ENCODE measurements around the gene KCNIP4. TPM values are rescaled to one million over a fixed set of nuclear protein-coding genes. Genes with fewer than 3 reads are reported as not detected.

Gene KCNIP4
- total RNA-seq, 1 experiment from 2014 or later, result not detected

- Histone ChIP-seq H3K27me3 (replicated peaks) (no peaks in the 10 kb centered on the region), H3K9me3 (replicated peaks) (no peaks in the 10 kb centered on the region), H3K4me3 (no peak overlapping the region), H3K4me1 (replicated peaks) (no peaks in the 10 kb centered on the region), H3K27ac (no peak overlapping the region), H3K36me3 (no peaks in the 10 kb centered on the region)
- no peak for DNase-seq (ENCODE audit: low read depth in 1 of 2, low spot score in 2 of 2)
Measured at GRCh38 chr4:21753084-21753760, 195.3 kb downstream of the KCNIP4 start.

GRCh38 chr4:21752616-21753015 lies 196.0 kb downstream of the KCNIP4 start:
- no peak for DNase-seq (ENCODE audit: low read depth in 1 of 2, low spot score in 2 of 2)
- no peak overlapping the region for H3K4me3 ChIP-seq

GRCh38 chr4:21749924-21750323 lies 198.6 kb downstream of the KCNIP4 start:
- no peak overlapping the region for H3K27ac ChIP-seq
- no peaks in the 10 kb centered on the region for H3K4me1 ChIP-seq (replicated peaks)
- H3K9me3 ChIP-seq (replicated peaks), result no peaks in the 10 kb centered on the region
- H3K27me3 ChIP-seq (replicated peaks), result no peaks in the 10 kb centered on the region
- H3K4me3 ChIP-seq, result no peak overlapping the region
- no peaks in the 10 kb centered on the region for H3K36me3 ChIP-seq
- no peak for DNase-seq (ENCODE audit: low read depth in 1 of 2, low spot score in 2 of 2)

More at GRCh38 chr4:21752616-21753015, 196.0 kb downstream of the KCNIP4 start:
- Histone ChIP-seq H3K4me1 (replicated peaks) (no peaks in the 10 kb centered on the region), H3K36me3 (no peaks in the 10 kb centered on the region), H3K27ac (no peak overlapping the region), H3K9me3 (replicated peaks) (no peaks in the 10 kb centered on the region), H3K27me3 (replicated peaks) (no peaks in the 10 kb centered on the region)

- Histone ChIP-seq H3K27me3 (replicated peaks) (no peaks in the 10 kb centered on the region), H3K4me3 (no peak overlapping the region), H3K4me1 (replicated peaks) (no peaks in the 10 kb centered on the region), H3K27ac (no peak overlapping the region), H3K9me3 (replicated peaks) (no peaks in the 10 kb centered on the region), H3K36me3 (no peaks in the 10 kb centered on the region)
- no peak for DNase-seq (ENCODE audit: low read depth in 1 of 2, low spot score in 2 of 2)
Measured at GRCh38 chr4:21749412-21749811, 199.2 kb downstream of the KCNIP4 start.

GRCh38 chr4:21744046-21744445 lies 204.5 kb downstream of the KCNIP4 start:
- Histone ChIP-seq H3K4me1 (replicated peaks) (no peaks in the 10 kb centered on the region), H3K9me3 (replicated peaks) (no peaks in the 10 kb centered on the region), H3K27me3 (replicated peaks) (no peaks in the 10 kb centered on the region), H3K36me3 (no peaks in the 10 kb centered on the region), H3K27ac (no peak overlapping the region), H3K4me3 (no peak overlapping the region)
- DNase-seq (ENCODE audit: low read depth in 1 of 2, low spot score in 2 of 2), result no peak

- DNase-seq (ENCODE audit: low read depth in 1 of 2, low spot score in 2 of 2), result no peak
- H3K36me3 ChIP-seq, result no peaks in the 10 kb centered on the region
- H3K4me1 ChIP-seq (replicated peaks), result no peaks in the 10 kb centered on the region
- H3K27me3 ChIP-seq (replicated peaks), result no peaks in the 10 kb centered on the region
- no peak overlapping the region for H3K27ac ChIP-seq
- no peaks in the 10 kb centered on the region for H3K9me3 ChIP-seq (replicated peaks)
- H3K4me3 ChIP-seq, result no peak overlapping the region
Measured at GRCh38 chr4:21742326-21742725, 206.2 kb downstream of the KCNIP4 start.

- H3K27ac ChIP-seq, result no peak overlapping the region
- H3K36me3 ChIP-seq, result no peaks in the 10 kb centered on the region
- no peaks in the 10 kb centered on the region for H3K9me3 ChIP-seq (replicated peaks)
- no peaks in the 10 kb centered on the region for H3K27me3 ChIP-seq (replicated peaks)
- no peak overlapping the region for H3K4me3 ChIP-seq
- no peak for DNase-seq (ENCODE audit: low read depth in 1 of 2, low spot score in 2 of 2)
- H3K4me1 ChIP-seq (replicated peaks), result no peaks in the 10 kb centered on the region
Measured at GRCh38 chr4:21738821-21739220, 209.8 kb downstream of the KCNIP4 start.

- H3K27ac ChIP-seq, result no peak overlapping the region
- H3K27me3 ChIP-seq (replicated peaks), result no peaks in the 10 kb centered on the region
- H3K36me3 ChIP-seq, result no peaks in the 10 kb centered on the region
- H3K4me1 ChIP-seq (replicated peaks), result no peaks in the 10 kb centered on the region
- no peak overlapping the region for H3K4me3 ChIP-seq
- H3K9me3 ChIP-seq (replicated peaks), result no peaks in the 10 kb centered on the region
- DNase-seq (ENCODE audit: low read depth in 1 of 2, low spot score in 2 of 2), result no peak
Measured at GRCh38 chr4:21735866-21736265, 212.7 kb downstream of the KCNIP4 start.

GRCh38 chr4:21733894-21734630 lies 214.5 kb downstream of the KCNIP4 start:
- Histone ChIP-seq H3K9me3 (replicated peaks) (no peaks in the 10 kb centered on the region), H3K4me3 (no peak overlapping the region), H3K27me3 (replicated peaks) (no peaks in the 10 kb centered on the region), H3K36me3 (no peaks in the 10 kb centered on the region), H3K27ac (no peak overlapping the region), H3K4me1 (replicated peaks) (no peaks in the 10 kb centered on the region)
- no peak for DNase-seq (ENCODE audit: low read depth in 1 of 2, low spot score in 2 of 2)

- no peak overlapping the region for H3K4me3 ChIP-seq
- DNase-seq (ENCODE audit: low read depth in 1 of 2, low spot score in 2 of 2), result no peak
- no peak overlapping the region for H3K27ac ChIP-seq
Measured at GRCh38 chr4:21728304-21728703, 220.3 kb downstream of the KCNIP4 start.

GRCh38 chr4:21726255-21726815 lies 222.2 kb downstream of the KCNIP4 start:
- Histone ChIP-seq H3K4me1 (replicated peaks) (no peaks in the 10 kb centered on the region), H3K9me3 (replicated peaks) (no peaks in the 10 kb centered on the region), H3K36me3 (no peaks in the 10 kb centered on the region), H3K4me3 (no peak overlapping the region), H3K27ac (no peak overlapping the region), H3K27me3 (replicated peaks) (no peaks in the 10 kb centered on the region)
- DNase-seq (ENCODE audit: low read depth in 1 of 2, low spot score in 2 of 2), result no peak

More at GRCh38 chr4:21728304-21728703, 220.3 kb downstream of the KCNIP4 start:
- no peaks in the 10 kb centered on the region for H3K4me1 ChIP-seq (replicated peaks)
- H3K27me3 ChIP-seq (replicated peaks), result no peaks in the 10 kb centered on the region
- no peaks in the 10 kb centered on the region for H3K36me3 ChIP-seq
- H3K9me3 ChIP-seq (replicated peaks), result no peaks in the 10 kb centered on the region

- Histone ChIP-seq H3K27me3 (replicated peaks) (no peaks in the 10 kb centered on the region), H3K36me3 (no peaks in the 10 kb centered on the region), H3K9me3 (replicated peaks) (no peaks in the 10 kb centered on the region), H3K4me3 (no peak overlapping the region), H3K27ac (no peak overlapping the region), H3K4me1 (replicated peaks) (no peaks in the 10 kb centered on the region)
- no peak for DNase-seq (ENCODE audit: low read depth in 1 of 2, low spot score in 2 of 2)
Measured at GRCh38 chr4:21722157-21722839, 226.3 kb downstream of the KCNIP4 start.

- no peak for DNase-seq (ENCODE audit: low read depth in 1 of 2, low spot score in 2 of 2)
- H3K4me3 ChIP-seq, result no peak overlapping the region
Measured at GRCh38 chr4:21716531-21716930, 232.0 kb downstream of the KCNIP4 start.

More at GRCh38 chr4:21716531-21716930, 232.0 kb downstream of the KCNIP4 start:
- Histone ChIP-seq H3K9me3 (replicated peaks) (no peaks in the 10 kb centered on the region), H3K36me3 (no peaks in the 10 kb centered on the region), H3K27me3 (replicated peaks) (no peaks in the 10 kb centered on the region), H3K27ac (no peak overlapping the region), H3K4me1 (replicated peaks) (no peaks in the 10 kb centered on the region)
